CD4-positive, alpha-beta T cell treated with Interleukin-15 for 4 hours (primary cell): Measurements from ENCODE around the gene RBM12.

Experiments
- DNase-seq: peaks from one replicate; pipeline ENCODE4 v3.0.0-alpha.2; 2020; ENCODE audit warnings: low spot score

RBM12 gene

GRCh38 chr20:35620818-35621559, 43.7 kb downstream of the RBM12 start:
- DNase-seq, result no peak

- DNase-seq, result peak; percentile 74
Observed at GRCh38 chr20:35619196-35620095, 45.3 kb downstream of the RBM12 start.

DNA sequence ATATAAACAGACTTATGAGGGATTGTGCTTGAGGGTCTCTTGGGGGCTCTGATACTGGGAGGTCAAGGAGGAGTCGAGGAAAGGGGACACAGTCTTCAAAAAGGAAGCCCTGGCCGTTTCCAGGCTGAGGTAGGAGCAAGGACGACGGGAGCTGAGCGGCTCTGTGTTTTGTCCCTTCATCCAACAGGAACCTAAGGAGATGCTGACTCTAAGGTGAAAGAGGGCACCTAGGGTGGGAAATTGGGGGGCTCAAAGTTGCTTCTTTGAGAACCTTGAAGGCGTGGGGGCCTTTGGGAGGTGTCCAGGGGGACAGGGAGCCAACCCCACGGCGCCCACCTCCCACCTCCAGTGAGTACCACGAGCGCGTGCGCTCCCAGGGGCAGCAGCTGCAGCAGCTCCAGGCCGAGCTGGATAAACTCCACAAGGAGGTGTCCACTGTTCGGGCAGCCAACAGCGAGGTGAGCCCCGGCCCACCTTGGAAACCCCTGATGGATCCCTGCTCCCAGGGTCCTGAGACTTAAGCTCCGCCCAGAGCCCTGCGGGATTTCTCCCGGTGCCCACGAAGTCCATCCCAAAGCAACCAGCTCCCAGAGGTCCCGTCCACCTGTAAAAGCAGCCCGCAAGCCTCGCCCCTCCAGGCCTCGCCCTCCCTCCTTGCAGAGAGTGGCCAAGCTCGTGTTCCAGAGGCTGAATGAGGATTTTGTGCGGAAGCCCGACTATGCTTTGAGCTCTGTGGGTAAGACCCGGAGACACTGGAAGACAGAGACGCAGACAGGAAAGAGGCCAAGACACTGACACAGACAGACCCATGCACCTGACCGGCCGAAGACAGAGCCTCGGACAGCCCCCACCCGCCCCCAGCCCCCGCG, 46.2 kb downstream of the RBM12 start:
- no peak for DNase-seq

DNA sequence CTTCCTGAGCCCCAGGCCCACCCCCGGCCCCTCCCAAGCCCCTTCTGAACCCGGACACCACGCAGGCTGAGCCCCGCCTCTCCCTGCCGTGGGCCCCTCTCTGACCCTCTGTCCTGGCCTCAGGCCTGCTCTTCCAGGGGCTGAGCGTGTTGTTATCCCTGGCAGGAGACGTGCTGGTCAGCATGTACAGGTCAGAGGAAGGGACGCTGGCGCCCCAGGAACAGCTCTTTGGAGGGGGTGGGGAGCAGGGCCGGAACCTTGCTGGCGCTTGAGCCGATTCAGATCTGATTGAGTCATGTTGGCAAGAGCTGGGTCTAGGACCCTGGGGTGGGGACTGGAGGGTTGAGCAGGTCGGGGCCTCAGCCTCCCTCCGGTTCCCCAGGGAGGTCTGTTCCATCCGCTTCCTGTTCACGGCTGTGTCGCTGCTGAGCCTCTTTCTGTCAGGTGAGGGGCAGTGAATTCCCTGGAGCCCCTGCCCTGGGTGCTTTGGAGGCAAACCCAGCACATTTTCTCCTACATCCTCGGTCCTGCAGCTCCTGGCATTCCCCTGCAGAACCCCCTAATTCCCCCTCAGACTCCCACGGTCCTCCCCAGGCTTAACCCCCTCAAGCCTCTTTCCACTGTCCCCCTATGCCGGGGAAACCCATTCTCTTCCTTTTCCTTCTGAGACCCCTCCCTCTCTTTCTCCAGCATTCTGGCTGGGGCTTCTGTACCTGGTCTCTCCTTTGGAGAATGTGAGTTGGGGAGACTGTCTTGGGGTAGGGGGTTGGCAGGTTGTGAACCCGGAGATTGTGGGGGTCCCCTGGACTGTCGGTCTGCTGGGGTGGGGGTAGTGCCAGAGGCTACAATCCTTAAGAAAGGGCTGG, 47.1 kb downstream of the RBM12 start:
- peak; percentile 22 for DNase-seq

DNA sequence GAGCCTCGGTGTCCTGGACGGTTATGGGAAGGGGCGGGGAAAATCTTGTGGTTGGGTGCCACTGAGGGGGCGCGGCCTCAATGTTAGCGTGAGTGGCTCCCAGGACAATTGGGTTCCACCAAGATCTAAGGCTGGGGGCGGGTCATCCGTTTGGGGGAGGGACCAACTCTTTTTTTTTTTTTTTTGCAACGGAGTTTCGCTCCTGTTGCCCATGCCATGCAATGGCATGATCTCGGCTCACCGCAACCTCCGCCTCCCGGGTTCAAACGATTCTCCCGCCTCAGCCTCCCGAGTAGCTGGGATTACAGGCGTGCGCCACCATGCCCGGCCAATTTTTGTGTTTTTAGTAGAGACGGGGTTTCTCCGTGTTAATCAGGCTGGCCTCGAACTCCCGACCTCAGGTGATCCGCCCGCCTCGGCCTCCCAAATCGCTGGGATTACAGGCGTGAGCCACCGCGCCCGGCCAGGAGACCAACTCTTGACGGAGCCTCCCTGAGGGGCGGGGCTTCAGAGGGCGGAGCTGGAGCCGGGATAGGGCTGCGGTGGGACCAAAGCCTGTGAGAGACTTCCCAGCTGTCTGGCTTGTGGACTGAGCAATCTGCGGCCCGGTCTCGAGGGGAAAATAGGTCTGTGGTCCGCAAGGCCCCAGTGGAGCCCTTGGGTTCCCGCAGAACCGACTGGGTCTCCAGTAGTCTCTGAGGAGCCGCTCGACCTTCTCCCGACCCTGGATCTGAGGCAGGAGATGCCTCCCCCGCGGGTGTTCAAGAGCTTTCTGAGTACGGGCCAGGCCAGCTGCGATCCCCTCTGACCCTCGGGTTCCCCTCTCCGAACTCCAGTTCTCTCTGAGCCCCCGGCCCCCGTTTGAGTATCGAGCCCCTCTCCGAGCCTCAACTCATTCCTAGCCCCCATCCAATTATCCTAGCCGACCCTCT, 48.0 kb downstream of the RBM12 start:
- peak; percentile 35 for DNase-seq

DNA sequence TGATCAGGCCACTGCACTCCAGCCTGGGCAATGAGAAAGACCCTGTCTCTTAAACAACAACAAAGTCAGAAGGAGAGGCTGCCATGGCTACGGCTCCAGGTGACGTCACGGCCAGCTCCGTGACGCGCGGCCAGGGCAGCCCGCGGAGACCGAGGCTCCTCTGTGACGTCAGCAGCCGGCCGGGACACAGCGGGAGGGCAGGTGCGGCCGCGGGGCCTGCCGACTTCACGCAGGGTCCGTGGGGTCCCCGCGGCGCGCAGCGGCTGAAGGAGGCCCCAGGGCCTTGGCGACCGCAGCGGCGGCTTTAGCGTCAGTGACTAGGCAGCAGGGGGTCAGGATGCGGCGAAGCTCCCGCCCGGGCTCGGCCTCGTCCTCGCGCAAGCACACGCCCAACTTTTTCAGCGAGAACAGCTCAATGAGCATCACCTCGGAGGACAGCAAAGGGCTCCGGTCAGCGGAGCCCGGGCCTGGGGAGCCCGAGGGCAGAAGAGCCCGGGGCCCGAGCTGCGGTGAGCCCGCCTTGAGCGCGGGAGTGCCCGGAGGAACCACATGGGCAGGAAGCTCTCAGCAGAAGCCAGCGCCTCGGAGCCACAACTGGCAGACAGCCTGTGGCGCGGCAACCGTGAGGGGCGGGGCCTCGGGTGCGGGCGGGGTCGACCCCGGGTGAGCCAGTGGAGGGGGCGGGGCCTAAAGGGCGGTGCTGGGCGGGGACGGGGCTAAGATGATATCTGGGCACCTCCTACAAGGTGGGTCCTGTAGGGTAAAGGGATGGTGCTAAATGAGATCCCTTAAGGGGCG, 48.8 kb downstream of the RBM12 start, which contains the start of gene SPAG4:
SPAG4 (plus strand) TSS at position 163 of the 798 bp plus-strand sequence; CDS start at position 338, 175 bp downstream.
- peak; percentile 100 for DNase-seq

DNA sequence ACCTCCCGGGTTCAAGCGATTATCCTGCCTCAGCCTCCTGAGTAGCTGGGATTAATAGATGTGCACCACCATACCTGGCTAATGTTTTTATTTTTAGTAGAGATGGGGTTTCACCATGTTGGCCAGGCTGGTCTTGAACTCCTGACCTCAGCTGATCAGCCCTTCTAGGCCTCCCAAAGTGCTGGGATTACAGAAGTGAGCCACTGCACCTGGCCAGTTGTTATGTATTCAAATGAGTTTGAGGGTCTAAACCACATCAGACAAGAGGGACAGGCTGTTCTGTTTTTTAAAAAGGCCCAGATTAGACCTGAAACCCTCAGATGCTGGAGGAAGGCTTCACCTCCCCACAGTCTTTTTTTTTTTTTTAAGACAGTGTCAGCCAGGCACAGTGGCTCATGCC, 53.2 kb downstream of the RBM12 start:
- no peak for DNase-seq

- DNase-seq, result no peak
Observed at GRCh38 chr20:35610833-35611427, 53.8 kb downstream of the RBM12 start.

- DNase-seq, result no peak
Observed at GRCh38 chr20:35607003-35607735, 57.5 kb downstream of the RBM12 start.

- no peak for DNase-seq
Observed at GRCh38 chr20:35606127-35606526, 58.6 kb downstream of the RBM12 start.

DNA sequence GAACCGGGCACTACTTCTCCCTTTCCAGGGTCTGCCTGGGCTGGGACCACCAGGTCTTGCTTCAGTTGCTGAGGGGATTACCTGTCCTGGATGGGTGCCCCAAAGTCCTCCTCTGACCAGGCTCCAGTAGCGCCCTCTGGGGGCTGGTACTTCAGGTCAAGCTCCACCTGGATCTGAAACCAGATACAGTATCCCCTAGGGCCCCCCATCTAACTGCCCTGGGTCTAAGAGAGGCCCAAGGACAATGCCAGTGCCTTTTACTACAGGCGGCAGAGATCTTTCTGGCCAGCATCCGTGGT, 60.3 kb downstream of the RBM12 start:
- peak; percentile 18 for DNase-seq

GRCh38 chr20:35603695-35604448, 60.8 kb downstream of the RBM12 start:
- DNase-seq, result no peak

- DNase-seq, result no peak
Observed at GRCh38 chr20:35602851-35603495, 61.7 kb downstream of the RBM12 start.

- no peak for DNase-seq
Observed at GRCh38 chr20:35601990-35602389, 62.7 kb downstream of the RBM12 start.

- DNase-seq, result peak; percentile 82
Observed at GRCh38 chr20:35600993-35601973, 63.4 kb downstream of the RBM12 start.
